ENCODE measurements around the gene HES1.
"Not testable (repeated sequence)": the region's sequence is repeated elsewhere in the genome, so short reads cannot be mapped to it uniquely, and the experiment has no call there.

Gene HES1

GRCh38 chr3:194128202-194128918 lies 7.6 kb upstream of the HES1 start:
- DNase-seq (ENCODE audit: low spot score) = no peak

- DNase-seq (ENCODE audit: low spot score) = not testable (repeated sequence)
These were observed 7.0 kb upstream of the HES1 start for GRCh38 chr3:194128919-194129295.

- no peak for DNase-seq (ENCODE audit: low spot score)
These were observed 6.3 kb upstream of the HES1 start for GRCh38 chr3:194129581-194130133.

DNA sequence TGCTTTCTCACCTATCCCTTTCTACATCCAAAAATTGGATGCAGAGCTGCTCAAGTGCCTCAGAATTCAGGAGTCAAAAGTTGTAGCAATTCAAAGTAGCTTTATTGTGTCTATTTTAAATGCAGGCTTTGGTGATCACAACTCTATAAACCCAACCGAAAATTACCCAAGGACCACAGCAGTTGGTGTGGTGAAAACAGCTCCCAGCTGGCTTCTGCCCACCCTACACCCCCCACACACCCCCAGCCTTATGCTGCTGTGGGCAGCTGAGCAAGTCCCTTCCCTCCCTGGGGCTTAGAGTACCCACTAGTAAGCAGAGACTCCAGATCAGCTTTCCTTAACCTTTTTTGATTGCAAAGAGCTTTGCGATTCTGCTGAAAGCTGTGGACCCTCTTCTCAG lies 5.8 kb upstream of the HES1 start:
- DNase-seq (ENCODE audit: low spot score) = no peak

DNA sequence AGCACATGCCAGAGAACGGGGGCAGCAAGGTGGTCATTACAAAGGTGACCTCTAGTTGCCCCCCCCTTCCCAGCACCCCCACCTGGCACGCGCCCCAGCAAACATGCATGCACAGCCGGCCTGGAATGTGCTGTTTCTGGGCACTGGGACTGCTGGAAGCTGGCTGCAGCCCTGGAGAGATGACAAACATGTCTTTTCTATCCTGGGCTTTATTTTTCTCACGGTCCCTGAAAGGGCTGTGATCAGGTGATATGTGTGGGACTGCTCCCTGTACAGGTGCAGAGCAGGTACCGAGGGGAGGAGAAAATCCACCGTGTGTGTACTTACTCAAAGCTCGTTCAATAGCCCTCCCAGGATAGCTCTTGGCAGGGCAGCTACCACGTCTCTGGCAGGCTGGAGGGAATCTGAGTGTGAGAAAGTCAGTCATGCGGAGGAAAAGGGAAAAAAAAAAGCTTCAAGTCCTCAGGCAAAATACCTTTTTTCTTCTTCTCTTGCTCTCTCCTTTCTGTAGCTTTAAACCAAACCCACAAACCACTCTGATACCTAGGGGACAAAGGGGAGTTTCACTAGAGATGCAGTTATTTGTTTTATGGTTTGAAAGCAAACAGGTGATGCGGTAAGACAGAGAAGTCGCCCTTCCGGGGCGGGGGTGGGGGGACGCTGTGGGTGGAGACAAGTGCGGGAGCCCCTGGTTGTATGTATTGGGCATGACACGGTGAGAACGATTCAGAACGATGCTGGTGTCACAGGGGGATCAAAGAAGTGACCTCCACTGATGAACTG lies 5.0 kb upstream of the HES1 start:
- no peak for DNase-seq (ENCODE audit: low spot score)

DNA sequence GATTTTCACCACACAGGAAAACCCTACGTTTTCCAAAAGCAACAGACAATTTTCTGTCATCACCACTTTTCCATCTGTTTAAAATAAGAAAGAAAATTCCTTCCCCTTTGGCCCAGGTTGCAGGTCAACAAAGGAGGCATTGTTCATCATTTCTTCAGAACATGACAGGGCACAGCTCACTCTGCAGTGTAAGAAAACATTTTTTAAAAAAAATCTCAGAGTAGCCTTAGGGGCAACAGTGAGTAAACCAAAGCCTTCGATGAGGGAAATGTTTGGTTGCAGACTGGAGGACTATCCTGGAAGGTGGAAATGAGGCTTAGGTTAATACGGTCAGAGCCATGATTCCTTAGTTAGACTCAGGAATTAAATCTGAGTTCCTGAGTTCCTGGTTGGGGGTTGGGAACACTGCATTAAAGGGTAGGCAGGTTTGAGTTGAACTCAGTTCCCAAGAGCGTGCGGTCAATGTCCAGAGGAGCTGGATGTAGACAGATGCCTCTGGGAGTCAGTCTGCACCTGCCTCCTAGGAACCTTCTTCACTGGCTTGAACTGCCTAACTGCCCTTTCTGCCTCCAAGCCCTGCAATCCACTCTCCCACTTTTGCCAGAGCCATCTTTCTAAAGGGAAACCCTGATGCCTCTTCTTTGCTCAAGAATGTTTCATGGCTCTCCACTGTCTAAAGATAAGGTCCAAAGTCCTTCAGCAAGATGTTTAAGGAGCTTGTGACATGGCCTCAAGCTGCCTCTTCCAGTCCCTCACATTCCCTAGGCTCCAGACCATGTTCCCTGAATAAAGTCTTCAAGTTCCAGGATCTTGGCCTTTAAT lies 3.3 kb upstream of the HES1 start:
- no peak for DNase-seq (ENCODE audit: low spot score)

DNA sequence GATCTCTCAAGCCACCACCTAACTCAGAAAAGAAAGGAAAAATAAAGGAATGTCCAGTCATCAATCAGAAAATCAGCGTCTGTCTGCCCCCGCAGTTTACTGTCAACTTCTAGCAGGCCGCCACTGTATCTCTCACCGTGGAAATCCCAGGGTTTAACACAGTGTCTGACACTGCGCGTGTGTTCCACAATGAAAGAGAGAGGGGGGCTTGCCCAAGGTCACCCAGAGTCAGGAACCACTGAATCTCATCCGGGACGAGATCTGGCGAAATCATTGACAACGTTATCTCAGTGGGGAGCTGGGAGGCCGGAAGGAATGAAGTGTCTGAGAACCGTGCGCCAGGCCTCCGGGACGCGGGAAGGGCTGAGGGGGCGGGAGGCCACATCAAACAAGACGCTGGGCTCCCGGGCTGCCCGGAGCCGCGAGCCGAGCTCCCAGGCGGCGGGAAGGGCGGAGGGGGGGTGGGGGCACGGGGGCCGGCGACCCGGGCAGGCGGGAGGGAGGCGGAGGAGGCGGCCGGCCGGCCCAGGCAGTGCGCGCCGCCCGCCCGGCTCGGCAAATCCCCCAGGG lies 2.2 kb upstream of the HES1 start:
- DNase-seq (ENCODE audit: low spot score) = no peak

DNA sequence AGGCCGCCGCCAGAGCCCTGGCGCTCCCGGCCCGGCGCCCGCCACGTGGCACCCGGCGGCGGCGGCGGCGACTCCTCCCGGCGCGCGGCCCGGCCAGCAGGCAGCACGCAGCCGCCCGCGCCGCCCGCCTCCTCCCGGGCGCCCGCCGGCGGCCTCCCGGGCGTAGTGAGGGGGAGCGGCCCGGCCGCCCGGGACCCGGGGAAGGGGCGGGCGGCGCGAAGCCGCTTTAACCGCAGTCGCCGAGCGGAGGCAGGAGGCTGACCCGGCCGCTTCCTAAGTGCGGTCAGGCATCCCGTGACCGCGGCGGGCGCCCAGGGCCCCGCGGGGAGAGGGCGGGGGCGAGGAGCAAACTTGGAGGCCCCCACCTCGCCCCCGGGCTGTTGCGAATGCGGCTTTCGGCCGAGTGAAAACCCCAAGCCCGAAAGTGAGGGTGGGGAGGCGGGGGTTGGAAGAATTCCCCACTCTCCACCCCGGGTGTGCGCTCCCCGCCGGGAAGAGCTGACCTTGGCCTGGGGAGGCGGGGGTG lies 1.7 kb upstream of the HES1 start:
- peak; percentile 61 for DNase-seq (ENCODE audit: low spot score)

GRCh38 chr3:194134757-194135515 lies 1.0 kb upstream of the HES1 start:
- DNase-seq (ENCODE audit: low spot score) = peak; percentile 79

DNA sequence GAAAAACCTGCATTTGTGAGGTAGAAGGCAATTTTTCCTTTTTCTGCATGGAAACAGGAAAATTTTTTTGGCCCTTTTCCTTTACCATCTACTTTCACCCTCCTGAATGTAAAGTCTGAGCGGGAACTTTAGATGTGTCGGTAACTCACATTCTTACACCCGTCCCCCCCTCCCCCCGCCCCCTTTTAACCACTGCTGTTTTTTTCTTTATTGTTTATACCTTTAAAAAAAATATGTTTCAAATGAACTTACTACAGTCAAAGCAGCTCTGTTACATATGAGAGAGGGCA lies 487 bp upstream of the HES1 start:
- DNase-seq (ENCODE audit: low spot score) = no peak

DNA sequence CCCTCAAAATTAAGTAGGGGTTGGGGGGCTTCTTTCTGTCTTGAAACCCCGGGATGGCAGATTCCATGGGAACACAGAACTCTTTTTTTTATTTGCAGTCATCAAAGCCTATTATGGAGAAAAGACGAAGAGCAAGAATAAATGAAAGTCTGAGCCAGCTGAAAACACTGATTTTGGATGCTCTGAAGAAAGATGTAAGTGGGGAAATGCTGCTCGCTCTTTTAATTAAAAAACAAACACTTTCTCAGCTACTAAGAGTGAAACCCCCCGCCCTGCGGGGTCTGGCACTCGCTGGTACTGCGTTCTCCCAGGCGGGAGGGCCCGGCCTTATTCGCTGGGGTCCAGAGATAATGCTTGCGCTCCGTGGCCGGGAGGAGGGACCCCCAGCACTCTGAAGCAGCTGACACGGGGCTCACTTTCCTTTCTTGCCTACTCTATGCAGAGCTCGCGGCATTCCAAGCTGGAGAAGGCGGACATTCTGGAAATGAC lies 615 bp downstream of the HES1 start:
- no peak for DNase-seq (ENCODE audit: low spot score)

DNA sequence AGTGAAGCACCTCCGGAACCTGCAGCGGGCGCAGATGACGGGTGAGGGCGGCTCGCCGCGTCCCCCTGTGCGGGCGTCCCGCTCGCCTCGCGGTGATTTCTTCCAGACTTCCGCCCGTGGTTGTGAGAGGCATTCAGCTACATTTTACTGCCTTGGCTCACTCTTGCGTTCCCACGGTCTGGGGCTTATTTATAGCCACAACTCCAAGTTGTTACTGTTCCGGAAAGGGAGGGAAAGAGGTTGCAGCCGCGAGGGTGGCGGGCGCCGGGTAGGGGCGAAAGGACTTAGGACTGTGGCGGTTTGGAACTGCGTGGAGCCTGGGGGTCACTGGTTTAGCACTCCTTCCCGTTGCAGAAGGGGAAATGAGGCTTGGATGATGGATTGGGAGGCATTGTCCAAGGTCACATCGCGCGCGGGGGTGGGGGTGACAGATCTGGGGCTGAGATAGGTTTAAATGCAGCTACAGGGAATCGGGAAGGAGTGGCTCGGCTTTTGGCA lies 1.1 kb downstream of the HES1 start:
- no peak for DNase-seq (ENCODE audit: low spot score)

- no peak for DNase-seq (ENCODE audit: low spot score)
These were observed 1.8 kb downstream of the HES1 start for GRCh38 chr3:194137506-194138474.

DNA sequence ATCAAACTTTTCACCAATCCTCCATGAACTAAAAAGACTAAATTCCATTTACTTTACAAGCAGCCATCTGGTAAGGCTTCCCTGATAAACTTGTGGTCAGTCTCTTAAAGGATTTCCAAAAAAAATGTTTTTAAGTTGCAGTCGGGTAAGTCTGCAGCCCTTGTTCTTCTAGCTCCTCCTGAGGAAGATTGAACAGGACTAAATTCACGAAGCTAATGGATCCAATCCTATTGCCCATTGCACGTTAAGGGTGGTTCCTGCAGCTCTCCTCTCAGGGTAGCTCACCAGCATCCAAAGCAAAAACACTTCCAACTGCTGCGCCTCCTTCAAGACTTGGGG lies 2.8 kb downstream of the HES1 start:
- no peak for DNase-seq (ENCODE audit: low spot score)

DNA sequence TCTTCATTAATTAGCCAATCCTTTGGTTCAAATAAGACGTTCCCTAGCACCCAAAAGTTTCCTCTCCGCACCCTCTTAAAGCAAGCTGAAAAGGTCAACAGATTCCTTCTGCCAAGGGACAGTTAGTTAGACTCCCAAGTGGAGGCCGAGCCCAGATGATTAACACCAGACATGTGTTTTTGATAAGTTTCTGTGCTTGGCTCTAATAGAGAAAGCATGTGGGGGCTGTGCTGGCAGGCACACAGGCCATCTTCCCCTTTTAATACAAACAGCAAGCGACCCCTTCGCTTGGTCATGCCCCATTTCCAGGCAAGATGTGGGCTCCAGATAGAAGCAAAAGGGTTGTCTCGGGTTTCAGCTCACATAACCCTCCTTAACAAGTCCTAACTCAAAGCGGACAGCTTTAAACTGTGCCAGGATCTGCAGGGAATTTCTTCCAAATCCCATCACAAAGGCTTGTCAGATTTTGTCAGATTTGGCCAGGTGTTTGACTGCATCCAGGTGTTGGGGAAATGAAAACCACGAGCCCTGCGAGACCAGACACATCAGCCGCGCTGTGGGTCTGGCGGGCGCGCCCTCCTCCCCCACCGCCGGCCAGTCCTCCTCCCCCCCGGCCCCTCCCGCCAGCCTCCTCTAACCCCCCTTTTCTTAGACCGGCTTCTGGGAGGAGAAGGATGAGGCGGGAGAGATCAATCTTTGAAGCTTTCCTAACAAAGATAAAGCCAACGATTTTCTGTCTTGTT lies 3.3 kb downstream of the HES1 start:
- DNase-seq (ENCODE audit: low spot score) = no peak

DNA sequence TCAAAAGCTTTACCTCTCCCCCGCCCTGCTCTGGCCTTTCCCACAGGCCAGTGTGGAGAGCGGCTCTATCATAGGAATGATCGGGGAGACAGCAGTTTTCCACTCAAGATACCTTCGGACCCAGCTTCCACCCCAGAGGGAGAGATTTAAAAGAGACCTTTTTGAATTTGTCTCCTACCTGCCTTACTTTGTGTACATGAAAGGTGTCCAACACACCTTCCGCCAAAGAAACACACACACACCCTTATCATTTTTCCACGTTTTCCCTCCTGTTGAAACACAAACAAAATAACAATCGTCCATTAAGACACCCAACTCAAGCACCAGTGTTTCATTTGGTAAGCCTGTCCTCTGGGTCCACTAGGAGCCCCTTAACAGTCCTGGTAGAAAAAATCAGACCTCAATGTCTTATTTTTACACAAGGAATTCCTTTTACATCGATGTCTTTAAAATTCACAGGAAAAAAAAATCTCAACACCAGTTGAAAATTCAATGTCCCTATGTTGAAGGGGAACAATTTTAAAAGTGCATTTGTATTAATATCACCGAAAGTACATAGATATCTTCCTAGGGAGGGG lies 4.0 kb downstream of the HES1 start:
- no peak for DNase-seq (ENCODE audit: low spot score)

DNA sequence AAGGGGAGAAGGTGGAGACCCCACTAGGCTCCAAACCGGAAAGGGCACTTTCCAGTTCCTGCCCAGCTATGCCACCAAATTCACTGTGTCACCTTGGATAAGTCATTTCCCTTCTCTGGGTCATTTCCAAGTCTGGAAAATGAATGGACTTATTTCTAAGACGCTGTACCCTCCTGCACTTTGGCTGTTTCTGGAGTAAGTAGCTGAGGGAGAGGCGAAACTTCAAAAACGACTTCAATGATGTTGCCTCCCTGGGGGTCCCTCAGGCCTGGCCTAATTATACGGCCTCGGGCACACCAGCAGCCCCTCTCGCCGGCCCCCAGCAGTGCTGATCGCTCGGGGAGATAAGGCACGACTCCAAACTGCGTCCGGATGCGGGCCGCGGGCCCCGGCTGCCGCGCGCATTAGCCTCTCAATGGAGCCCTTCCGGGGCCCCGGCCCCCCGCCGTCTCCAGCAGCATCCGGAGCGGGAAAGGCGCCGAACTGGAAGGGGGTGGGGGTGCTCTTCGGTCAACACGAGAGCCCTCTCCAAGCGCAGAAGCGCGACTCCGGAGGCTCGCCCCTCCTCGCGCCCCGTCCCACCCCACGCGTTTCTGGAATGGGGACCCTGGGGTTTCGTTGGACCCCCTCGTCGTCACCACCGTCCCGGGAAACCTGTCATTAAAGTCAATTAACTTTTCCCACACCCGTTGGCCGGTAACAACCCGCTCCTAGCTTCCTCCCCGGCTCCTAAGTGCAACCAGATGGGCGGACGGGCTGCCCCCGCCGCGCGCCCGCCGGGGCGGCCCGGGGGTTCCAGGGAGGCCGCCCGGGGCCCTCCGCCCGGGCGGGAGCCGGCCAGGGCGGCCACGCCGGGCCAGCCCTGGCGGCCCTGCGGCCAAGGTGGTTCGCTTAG lies 4.8 kb downstream of the HES1 start:
- DNase-seq (ENCODE audit: low spot score) = peak; percentile 51

Measured in globus pallidus (tissue), 1 donor.